ENCODE measurements around the gene CDCA4. TPM values are rescaled to one million over a fixed set of nuclear protein-coding genes. Genes with fewer than 3 reads are reported as not detected.

Gene CDCA4
- total RNA-seq, 2 experiments from 2014 or later, result 70.8 to 77.8 TPM

- CTCF ChIA-PET, result interaction anchor here (4.2 to 6.0 kb wide), 2 partner anchors 9 to 62 kb away, joined by 30 to 69 read pairs; no protein-coding TSS in a partner anchor
Measured at GRCh38 chr14:104983231-104983721, 37.6 kb downstream of the CDCA4 start.

GRCh38 chr14:104982548-104983230 is 38.2 kb downstream of the CDCA4 start:
- Mint-ChIP-seq H3K4me1 (peaks cover 7% of the 10 kb centered on the region), H3K36me3 (no peaks in the 10 kb centered on the region), H3K27ac (no peak overlapping the region), H3K9me3 (ENCODE audit: low read depth) (no peaks in the 10 kb centered on the region), H3K27me3 (peaks cover 22% of the 10 kb centered on the region), H3K4me3 (no peak overlapping the region)
- DNase-seq, result no peak
- CTCF ChIA-PET, result interaction anchor here (4.2 to 6.0 kb wide), 2 partner anchors 9 to 62 kb away, joined by 30 to 69 read pairs; no protein-coding TSS in a partner anchor
- ATAC-seq, result no peak

More at GRCh38 chr14:104983231-104983721, 37.6 kb downstream of the CDCA4 start:
- H3K27ac Mint-ChIP-seq, result no peak overlapping the region
- no peak for DNase-seq
- no peaks in the 10 kb centered on the region for H3K9me3 Mint-ChIP-seq (ENCODE audit: low read depth)
- no peak for ATAC-seq
- H3K27me3 Mint-ChIP-seq, result peaks cover 20% of the 10 kb centered on the region
- no peaks in the 10 kb centered on the region for H3K36me3 Mint-ChIP-seq
- no peak overlapping the region for H3K4me3 Mint-ChIP-seq
- peaks cover 5% of the 10 kb centered on the region for H3K4me1 Mint-ChIP-seq

DNA sequence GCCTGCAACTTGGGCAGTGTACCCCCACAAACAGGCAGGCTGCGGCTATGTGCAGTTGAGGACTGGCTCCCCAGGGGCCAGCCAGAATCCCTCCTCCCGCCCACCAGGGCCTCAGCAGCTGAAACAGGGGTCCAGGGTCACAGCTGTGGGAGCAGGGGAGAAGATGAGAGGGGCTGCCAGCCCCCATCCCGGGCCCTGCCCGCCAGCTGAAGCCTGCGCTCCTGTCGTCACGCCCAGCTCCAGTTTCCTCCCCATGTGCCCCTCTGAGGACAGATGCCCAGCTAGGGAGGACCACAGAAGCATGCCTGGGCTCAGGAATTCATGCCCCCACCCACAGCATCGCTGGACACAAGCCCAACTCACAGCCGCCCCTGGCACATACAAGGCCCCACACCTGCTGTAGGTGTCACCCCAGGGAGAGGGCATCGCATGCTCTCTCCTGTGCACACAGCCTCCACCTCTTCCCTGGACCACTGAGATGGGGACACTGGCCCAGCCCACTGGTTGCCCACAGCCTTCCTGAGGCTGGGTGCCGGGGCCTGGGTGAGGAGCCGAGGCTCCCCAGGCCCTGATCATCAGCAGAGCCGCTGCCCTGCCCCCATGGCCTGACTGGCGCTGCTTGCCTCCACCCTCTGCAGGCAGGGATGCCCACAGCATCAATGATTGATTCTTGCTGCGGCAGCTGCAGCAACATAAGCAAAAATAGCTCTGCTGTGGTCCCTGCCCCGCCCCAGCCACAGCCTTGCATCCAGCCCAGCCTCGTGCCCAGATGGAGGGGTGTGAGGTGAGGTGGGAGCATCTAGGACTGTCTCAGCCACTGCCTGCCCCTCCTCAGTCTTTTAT is 39.0 kb downstream of the CDCA4 start:
- CTCF ChIA-PET, result interaction anchor here (1.1 to 6.0 kb wide), 2 partner anchors 63 to 105 kb away, joined by 3 to 69 read pairs; no protein-coding TSS in a partner anchor
- Mint-ChIP-seq H3K9me3 (ENCODE audit: low read depth) (no peaks in the 10 kb centered on the region), H3K36me3 (no peaks in the 10 kb centered on the region), H3K4me1 (peaks cover 9% of the 10 kb centered on the region), H3K27me3 (peaks cover 26% of the 10 kb centered on the region), H3K4me3 (no peak overlapping the region), H3K27ac (no peak overlapping the region)
- DNase-seq, result no peak
- ATAC-seq, result no peak

- H3K9me3 Mint-ChIP-seq (ENCODE audit: low read depth), result no peaks in the 10 kb centered on the region
- H3K4me1 Mint-ChIP-seq, result peaks cover 10% of the 10 kb centered on the region
- ATAC-seq (no peak), DNase-seq (no peak)
- no peaks in the 10 kb centered on the region for H3K36me3 Mint-ChIP-seq
- H3K27me3 Mint-ChIP-seq, result peaks cover 33% of the 10 kb centered on the region
- CTCF ChIA-PET, result interaction anchor here (1.1 to 6.0 kb wide), 2 partner anchors 64 to 106 kb away, joined by 3 to 69 read pairs; no protein-coding TSS in a partner anchor
- no peak overlapping the region for H3K27ac Mint-ChIP-seq
- no peak overlapping the region for H3K4me3 Mint-ChIP-seq
Measured at GRCh38 chr14:104980611-104981531, 40.0 kb downstream of the CDCA4 start.

DNA sequence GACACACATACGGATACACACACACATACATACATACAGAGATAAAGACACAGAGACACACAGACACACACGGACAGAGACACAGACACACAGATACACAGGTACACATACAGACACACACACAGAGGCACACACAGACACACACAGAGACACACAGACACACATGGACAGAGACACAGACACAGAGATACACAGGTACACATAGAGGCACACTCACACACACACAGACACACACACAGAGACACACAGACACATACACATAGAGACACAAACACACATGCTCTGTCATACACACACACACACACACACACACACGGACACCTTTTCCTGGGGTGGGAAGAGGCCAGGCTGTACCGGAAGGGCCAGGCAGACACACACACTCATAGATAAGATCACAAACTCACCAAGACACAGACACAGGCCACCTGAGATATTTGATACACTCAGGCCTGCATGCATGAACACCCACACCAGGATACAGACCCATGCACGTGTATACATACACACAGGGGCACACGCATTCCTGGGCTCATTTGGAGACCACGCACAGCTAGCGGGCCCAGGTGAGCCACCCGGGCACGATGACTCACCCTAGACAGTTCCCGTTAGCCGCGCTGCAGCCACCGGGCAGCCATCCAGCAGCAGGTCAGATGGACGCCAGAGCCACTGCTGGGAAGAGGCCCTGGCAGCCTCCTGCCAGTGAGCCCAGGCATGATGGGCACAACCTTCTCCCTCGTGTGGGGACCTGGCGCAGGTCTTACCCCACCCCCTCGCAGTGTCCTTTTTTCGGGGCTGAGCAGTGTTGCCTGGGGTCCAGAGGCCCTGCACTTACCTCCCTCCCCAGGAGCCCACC is 40.9 kb downstream of the CDCA4 start:
- Mint-ChIP-seq H3K36me3 (no peaks in the 10 kb centered on the region), H3K9me3 (ENCODE audit: low read depth) (no peaks in the 10 kb centered on the region), H3K4me1 (peaks cover 12% of the 10 kb centered on the region), H3K4me3 (no peak overlapping the region), H3K27me3 (peaks cover 33% of the 10 kb centered on the region), H3K27ac (no peak overlapping the region)
- no peak for DNase-seq
- ATAC-seq, result no peak
- CTCF ChIA-PET, result interaction anchor here (2.1 to 6.0 kb wide), 2 partner anchors 65 to 66 kb away, joined by 10 to 69 read pairs; no protein-coding TSS in a partner anchor

- CTCF ChIA-PET, result interaction anchor here (0.9 to 2.1 kb wide), 2 partner anchors 67 to 111 kb away, joined by 3 to 10 read pairs; no protein-coding TSS in a partner anchor
- Mint-ChIP-seq H3K4me1 (peaks cover 10% of the 10 kb centered on the region), H3K36me3 (no peaks in the 10 kb centered on the region), H3K4me3 (no peak overlapping the region), H3K9me3 (ENCODE audit: low read depth) (no peaks in the 10 kb centered on the region), H3K27ac (no peak overlapping the region), H3K27me3 (peaks cover 33% of the 10 kb centered on the region)
- DNase-seq, result no peak
- ATAC-seq, result no peak
Measured at GRCh38 chr14:104978746-104979691, 41.9 kb downstream of the CDCA4 start.

DNA sequence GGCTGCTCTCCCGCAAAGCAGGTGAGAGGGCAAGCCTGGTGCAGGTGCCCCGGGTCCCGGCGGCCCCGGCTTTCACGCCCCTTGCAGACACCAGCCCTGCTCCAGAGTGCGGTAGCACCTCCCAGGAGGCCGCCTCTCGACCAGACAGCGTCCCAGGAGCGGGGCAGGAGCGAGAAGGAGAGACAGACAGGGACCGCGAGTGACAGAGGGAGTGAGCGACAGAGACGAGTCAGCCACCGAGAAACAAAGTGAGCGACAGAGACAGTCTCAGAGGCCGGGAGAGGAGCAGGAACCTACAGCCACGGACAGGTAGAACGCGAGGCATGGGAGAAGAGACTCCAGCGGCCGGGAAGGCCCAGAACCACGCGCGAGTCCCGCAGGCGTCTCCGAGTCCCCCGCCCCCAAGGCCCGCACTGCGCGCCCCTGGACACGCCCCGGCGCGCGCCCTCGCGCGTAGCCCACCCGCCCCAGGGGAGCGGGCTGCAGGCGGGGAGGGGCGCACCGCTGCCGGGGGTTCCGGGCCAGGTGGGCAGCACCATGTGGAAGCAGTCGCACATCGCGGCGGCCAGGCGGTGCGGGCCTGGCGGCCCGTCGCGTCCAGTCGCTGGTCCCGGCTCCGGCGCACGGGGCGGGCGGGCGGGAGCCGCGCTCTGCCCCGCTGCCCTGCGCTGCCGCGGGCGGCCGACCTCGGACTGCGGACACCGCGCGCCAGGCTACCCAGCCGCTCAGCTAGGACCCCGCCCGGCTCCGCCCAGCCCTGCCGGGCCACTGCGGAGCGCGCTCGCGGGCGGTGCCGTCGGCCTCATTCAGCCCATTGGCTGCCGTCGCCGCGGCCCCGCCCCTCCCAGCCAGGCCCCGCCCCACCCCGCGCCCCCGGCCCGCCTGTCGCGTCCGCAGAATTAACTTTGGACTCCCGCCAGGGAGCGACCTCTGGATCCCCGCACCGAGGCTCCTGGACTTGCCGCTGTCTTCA is 42.9 kb downstream of the CDCA4 start, which contains the start of gene AHNAK2:
Gene AHNAK2 (minus strand): TSS at position 694 of the 973 bp plus-strand sequence. CDS start 137 bp downstream, at position 557.
- peaks cover 33% of the 10 kb centered on the region for H3K27me3 Mint-ChIP-seq
- H3K27ac Mint-ChIP-seq, result no peak within 1 kb of the TSS
- DNase-seq (no peak), ATAC-seq (peak; percentile 73)
- H3K4me3 Mint-ChIP-seq, result peak within 1 kb of the TSS; percentile 63
- CTCF ChIA-PET, result interaction anchor here (0.9 to 6.7 kb wide), 5 partner anchors 38 to 112 kb away, joined by 3 to 140 read pairs (median 10); no protein-coding TSS in a partner anchor
- H3K9me3 Mint-ChIP-seq (ENCODE audit: low read depth), result no peaks in the 10 kb centered on the region
- H3K36me3 Mint-ChIP-seq, result no peaks in the 10 kb centered on the region
- H3K4me1 Mint-ChIP-seq, result peaks cover 10% of the 10 kb centered on the region

DNA sequence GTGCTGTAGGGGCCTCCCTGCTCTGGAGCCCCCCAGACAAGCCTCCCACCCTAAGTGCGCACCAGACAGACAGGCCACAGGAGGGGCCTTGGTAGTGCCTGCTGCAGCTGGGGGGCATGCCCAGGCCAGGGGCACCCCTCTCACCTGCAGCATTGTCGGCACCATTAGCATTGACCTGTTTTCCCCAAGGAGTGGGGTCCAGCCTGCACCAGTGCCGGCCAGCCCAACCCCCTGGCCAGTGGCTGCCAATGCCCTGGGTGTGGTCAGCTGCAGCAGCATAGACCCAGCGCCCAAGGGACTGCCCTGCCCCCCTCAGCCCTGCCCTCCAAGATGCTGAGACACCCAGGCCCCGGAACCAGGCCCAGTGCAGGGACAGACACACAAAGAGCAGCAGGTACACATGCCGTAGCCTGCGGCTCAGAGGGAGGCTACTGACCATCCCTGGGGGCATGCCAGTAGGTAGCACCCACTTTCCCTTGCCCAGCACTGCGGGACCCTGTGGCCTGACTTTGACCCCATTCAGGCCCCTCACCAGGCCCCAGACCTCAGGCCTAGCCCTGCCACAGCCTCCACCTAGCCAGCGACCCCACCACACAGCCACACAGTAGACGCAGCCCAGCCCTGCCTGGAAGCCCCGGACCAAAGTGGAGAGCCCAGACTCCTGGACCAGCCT is 43.7 kb downstream of the CDCA4 start:
- Mint-ChIP-seq H3K27me3 (peaks cover 33% of the 10 kb centered on the region), H3K4me1 (peaks cover 10% of the 10 kb centered on the region), H3K9me3 (ENCODE audit: low read depth) (no peaks in the 10 kb centered on the region), H3K4me3 (no peak overlapping the region), H3K36me3 (no peaks in the 10 kb centered on the region), H3K27ac (no peak overlapping the region)
- CTCF ChIA-PET, result interaction anchor here (1.5 to 6.7 kb wide), 6 partner anchors 39 to 110 kb away, joined by 3 to 140 read pairs (median 10); no protein-coding TSS in a partner anchor
- ATAC-seq, result no peak
- DNase-seq, result no peak

GRCh38 chr14:104976198-104977007 is 44.5 kb downstream of the CDCA4 start:
- H3K4me1 Mint-ChIP-seq, result peaks cover 10% of the 10 kb centered on the region
- H3K27me3 Mint-ChIP-seq, result peaks cover 33% of the 10 kb centered on the region
- peak; percentile 85 for ATAC-seq
- CTCF ChIA-PET, result interaction anchor here (0.7 to 6.7 kb wide), 16 partner anchors 9 to 504 kb away, joined by 3 to 140 read pairs (median 4); partner anchors contain the start of genes CDCA4 and CLBA1
- peak; percentile 88 for DNase-seq
- H3K27ac Mint-ChIP-seq, result no peak overlapping the region
- no peaks in the 10 kb centered on the region for H3K9me3 Mint-ChIP-seq (ENCODE audit: low read depth)
- no peak overlapping the region for H3K4me3 Mint-ChIP-seq
- no peaks in the 10 kb centered on the region for H3K36me3 Mint-ChIP-seq

All from activated CD8-positive, alpha-beta memory T cell treated with anti-CD3 and anti-CD28 coated beads, Interleukin-2, amount 10 ng/mL, durations not matched to agents 7 days and 5 days (primary cell).